Right cardiac atrium (tissue), 5 donors: ENCODE data around the gene PIP5KL1. TPM values are rescaled to one million over a fixed set of nuclear protein-coding genes. Genes with fewer than 3 reads are reported as not detected.
"Not testable (repeated sequence)": the region's sequence is repeated elsewhere in the genome, so short reads cannot be mapped to it uniquely, and the experiment has no call there.

Experiments used
- ATAC-seq, 2 donors: fragments of 200-7000 bp; cut with Tn5 transposase; one replicate each; pipeline versions ENCODE4 v1.8.0 to v1.9.1; 2020; ENCODE audit warnings: moderate library complexity in 2 of 2, mild to moderate bottlenecking in 1 of 2
- DNase-seq, 3 donors: peaks; one replicate each; pipeline ENCODE4 v3.0.0-alpha.2; 2020
- H3K27ac ChIP-seq: one replicate; pipeline ENCODE4 v1.5.1; 2013; ENCODE audit warnings: mild to moderate bottlenecking, low read length, control low read depth, moderate library complexity
- H3K27me3 ChIP-seq: one replicate; pipeline ENCODE4 v1.6.1; 2013; ENCODE audit not compliant: control insufficient read depth, insufficient read depth
- H3K4me1 ChIP-seq: one replicate; pipeline ENCODE4 v1.6.1; 2013; ENCODE audit warnings: low read length; ENCODE audit not compliant: control insufficient read depth, insufficient read depth
- H3K4me3 ChIP-seq: one replicate; pipeline ENCODE4 v1.5.1; 2013; ENCODE audit warnings: low read length, control low read depth
- H3K9me3 ChIP-seq: one replicate; pipeline ENCODE4 v1.6.1; 2013; ENCODE audit warnings: low read length; ENCODE audit not compliant: control insufficient read depth
- WGBS: extraction: QIAGEN DNeasy Blood & Tissue Kit; methylation state at CpG from one replicate; pipeline ENCODE4 v1.1.7; 2013; 5-methylcytosine and 5-hydroxymethylcytosine counted together
- intact Hi-C, 4 donors: fragments of 100-400 bp; cut with DNase I; formaldehyde crosslinking; loops; one replicate each; pipeline versions ENCODE4 v1.11.0 to v1.14.0; 2022 to 2023
- polyA plus RNA-seq: library from polyadenylated mRNA; stranded (reverse); fragments of 200-250 nt; gene quantifications from one replicate; pipeline ENCODE4 v1.2.3, GENCODE V29; 2013
- total RNA-seq, 4 donors: library from RNA; stranded (reverse); fragmentation: NEBNext Ultra II Directional; extraction: Animal tissue kit (Norgen Biotek cat#: 25700); gene quantifications; one replicate each; pipeline ENCODE4 v1.2.1, GENCODE V29; 2021
- donor health status: healthy with polysubstance abuse.
- donor health status: DM: no; HTN: yes; CAD: no.
- donor health status: DM: no; HTN: no; CAD: no.
- donor health status: DM: no; HTN: yes; CAD: no; lungs with severe emphysema.
- donor health status: DM: yes; HTN: yes; CAD: no.

The PIP5KL1 gene
- total and polyA plus RNA-seq, 5 donors, result 0.29 to 1.3 (median 0.29) TPM; not detected in 2

DNA sequence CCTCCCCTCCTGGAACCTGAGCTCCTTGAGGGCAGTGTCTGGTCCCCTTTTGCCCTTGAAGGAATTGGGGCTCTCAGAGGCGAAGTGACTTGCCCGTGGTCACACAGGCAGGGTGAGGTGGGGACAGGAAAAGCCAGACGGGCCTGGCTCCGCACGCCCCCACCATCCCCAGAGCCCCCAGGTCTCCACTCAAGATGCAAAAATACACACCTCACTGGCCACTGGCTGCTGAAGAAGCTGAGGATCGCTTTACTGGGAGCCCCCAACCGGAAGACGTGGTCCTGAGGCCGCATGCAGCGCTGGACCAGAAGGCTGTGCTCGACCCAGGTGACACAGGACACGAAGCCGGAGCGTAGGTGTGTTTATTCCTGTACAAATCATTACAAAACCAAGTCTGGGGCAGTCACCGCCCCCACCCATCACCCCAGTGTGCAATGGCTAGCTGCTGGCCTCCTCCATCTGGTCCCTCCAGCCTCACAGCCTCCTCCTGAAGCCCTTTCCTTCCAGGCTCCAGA, 45.5 kb downstream of the PIP5KL1 start:
- Histone ChIP-seq H3K9me3 (no peaks in the 10 kb centered on the region), H3K4me1 (peaks cover 8% of the 10 kb centered on the region), H3K27me3 (no peaks in the 10 kb centered on the region), H3K4me3 (no peak overlapping the region), H3K27ac (no peak overlapping the region)
- intact Hi-C loops, result loop anchor here in 1 of 4 donors (5.0 kb wide), 1 partner anchor 32 kb away; the partner anchor contains the start of gene ST6GALNAC4
- WGBS, result 64% methylated on average over 15 of the region's 15 CpGs
- ATAC-seq (peak in 1 of 2 donors; percentile 6), DNase-seq (peak in 2 of 3 donors; percentile 44 to 58)

DNA sequence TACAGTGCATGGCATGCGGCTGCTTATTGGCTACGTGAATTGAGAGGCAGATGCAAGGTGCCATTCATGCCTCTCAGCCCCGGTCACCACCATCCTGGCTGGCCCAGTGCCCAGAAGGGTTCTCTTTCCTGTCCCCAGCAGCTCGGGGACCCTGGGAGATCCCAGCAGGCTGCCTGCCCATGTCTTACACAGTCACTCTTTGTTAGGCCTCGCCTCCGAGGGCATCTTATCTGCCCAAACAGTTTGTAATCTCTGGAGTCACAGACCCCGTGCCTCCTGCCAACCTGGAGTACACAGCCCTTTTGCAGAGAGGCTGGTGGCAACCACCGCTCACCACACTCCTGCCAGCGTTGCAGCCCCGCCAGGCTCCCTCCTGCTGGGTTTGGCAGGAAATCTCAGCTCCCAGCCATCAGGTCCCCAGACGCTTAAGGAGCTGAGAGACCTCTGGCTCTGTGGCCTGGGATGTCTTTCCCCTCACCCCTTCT, 46.1 kb downstream of the PIP5KL1 start:
- H3K4me3 ChIP-seq, result no peak overlapping the region
- WGBS, result 24% methylated on average over 11 of the region's 11 CpGs
- no peaks in the 10 kb centered on the region for H3K9me3 ChIP-seq
- intact Hi-C loops, result loop anchor here in 1 of 4 donors (5.0 kb wide), 1 partner anchor 33 kb away; the partner anchor contains the start of gene ST6GALNAC4
- H3K27me3 ChIP-seq, result no peaks in the 10 kb centered on the region
- H3K27ac ChIP-seq, result peak overlapping the region; percentile 2
- H3K4me1 ChIP-seq, result peaks cover 8% of the 10 kb centered on the region
- DNase-seq (peak; percentile 65 to 85 (median 79)), ATAC-seq (peak; percentile 32 to 60)

DNA sequence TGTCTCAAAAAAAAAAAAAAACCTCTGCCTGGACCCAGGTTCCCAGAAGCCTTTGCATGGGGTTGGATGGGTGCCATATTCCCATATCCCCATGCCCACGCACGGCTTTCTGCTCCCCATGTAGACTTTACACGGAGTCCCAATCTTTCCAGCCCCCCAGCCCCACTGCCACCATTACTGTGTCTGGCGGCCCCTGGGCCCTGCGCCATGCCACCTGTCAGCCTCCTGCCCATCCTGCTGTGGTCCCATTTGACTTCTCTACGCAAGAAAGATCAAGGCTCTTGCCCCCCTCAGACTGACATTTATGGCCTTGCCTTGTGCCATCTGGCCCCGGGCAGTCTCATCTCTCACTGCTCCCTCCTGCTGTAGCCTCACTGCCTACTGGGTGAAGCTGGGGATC, 46.6 kb downstream of the PIP5KL1 start:
- peaks cover 8% of the 10 kb centered on the region for H3K4me1 ChIP-seq
- intact Hi-C loops, result loop anchor here in 1 of 4 donors (5.0 kb wide), 1 partner anchor 33 kb away; the partner anchor contains the start of gene ST6GALNAC4
- DNase-seq, result peak in 2 of 3 donors; percentile 46 to 49
- WGBS, result 78% methylated on average over 7 of the region's 7 CpGs
- no peaks in the 10 kb centered on the region for H3K27me3 ChIP-seq
- no peak overlapping the region for H3K4me3 ChIP-seq
- no peak overlapping the region for H3K27ac ChIP-seq
- H3K9me3 ChIP-seq, result no peaks in the 10 kb centered on the region
- ATAC-seq, result peak; percentile 3 to 20

DNA sequence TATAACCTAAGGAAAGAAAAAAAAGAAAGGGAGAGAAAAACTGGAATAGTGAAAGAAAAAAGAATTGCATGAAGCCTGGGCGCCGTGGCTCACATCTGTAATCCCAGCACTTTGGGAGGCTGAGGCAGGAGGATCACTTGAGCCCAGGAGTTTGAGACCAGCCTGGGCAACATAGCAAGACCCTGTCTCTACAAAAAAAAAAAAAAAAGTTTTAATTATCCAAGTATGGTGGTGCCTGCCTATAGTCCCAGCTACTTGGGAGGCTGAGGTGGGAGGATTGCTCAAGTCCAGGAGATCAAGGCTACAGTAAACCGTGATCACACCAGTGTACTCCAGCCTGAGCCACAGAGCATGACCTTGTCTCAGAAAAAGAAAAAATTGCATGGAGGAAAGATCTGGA, 48.9 kb downstream of the PIP5KL1 start:
- H3K27me3 ChIP-seq, H3K9me3 ChIP-seq, H3K27ac ChIP-seq, H3K4me1 ChIP-seq, ATAC-seq, H3K4me3 ChIP-seq: not testable (repeated sequence)
- 93% methylated on average over 3 of the region's 3 CpGs for WGBS
- intact Hi-C loops, result loop anchor here in 1 of 4 donors (5.0 kb wide), 1 partner anchor 36 kb away; the partner anchor contains the start of gene ST6GALNAC4
- DNase-seq, result peak in 1 of 3 donors; percentile 2

DNA sequence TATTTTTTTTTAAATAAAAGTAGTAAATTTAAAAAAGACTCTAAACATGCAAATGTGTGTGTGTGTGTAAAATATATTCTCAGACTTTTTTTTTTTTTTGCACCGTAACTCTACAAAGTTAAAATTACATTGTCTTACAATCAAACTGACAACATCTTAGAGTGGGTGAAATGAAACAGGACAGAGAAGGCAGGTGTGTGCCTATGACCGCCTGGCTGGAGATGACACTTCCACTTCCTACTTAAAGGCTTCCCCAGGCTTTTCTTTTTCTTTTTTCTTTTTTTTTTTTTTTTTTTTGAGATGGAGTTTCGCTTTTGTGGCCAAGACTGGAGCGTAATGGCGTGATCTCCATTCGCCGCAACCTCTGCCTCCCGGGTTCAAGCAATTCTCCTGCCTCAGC, 50.4 kb downstream of the PIP5KL1 start:
- Histone ChIP-seq H3K9me3 (no peaks in the 10 kb centered on the region), H3K27ac (no peak overlapping the region), H3K27me3 (no peaks in the 10 kb centered on the region), H3K4me1 (peaks cover 15% of the 10 kb centered on the region), H3K4me3 (no peak overlapping the region)
- no peak for DNase-seq
- WGBS, result 75% methylated on average over 8 of the region's 8 CpGs
- no peak for ATAC-seq
- intact Hi-C loops, result loop anchor here in 1 of 4 donors (5.0 kb wide), 1 partner anchor 37 kb away; the partner anchor contains the start of gene ST6GALNAC4

DNA sequence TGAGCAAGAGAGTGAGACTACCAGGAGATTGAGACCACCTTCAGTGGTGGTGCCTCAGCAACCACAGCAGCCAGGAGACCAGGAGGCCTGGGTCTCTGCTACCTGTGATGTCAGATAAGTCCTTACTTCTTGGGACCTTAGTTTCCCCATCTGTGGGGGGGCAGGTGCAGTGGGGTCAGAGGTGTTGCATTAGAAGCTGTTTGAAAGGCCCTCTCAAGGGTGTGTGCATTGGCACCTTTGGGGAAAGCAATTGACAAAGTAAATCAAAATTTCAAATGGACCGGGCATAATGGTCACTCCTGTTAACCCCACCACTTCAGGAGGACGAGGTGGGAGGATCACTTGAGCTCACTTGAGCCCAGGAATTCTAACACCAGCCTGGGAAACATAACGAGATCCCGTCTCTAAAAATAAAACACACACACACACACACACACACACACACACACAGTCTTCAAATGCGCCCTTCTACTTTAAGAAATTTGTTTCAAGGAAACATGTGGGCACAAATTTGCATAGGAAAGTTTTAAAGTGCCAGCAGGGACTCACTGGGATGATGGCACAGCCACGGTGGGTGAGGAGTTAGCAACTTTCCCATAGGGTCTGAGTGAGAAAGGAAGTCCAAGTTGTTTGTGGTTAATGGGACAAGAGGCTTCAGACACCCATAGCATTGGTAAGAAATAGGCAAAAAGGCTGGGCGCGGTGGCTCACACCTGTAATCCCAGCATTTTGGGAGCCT, 51.8 kb downstream of the PIP5KL1 start:
- H3K4me3 ChIP-seq, result no peak overlapping the region
- intact Hi-C loops, result loop anchor here in 3 of 4 donors (10.0 kb wide), 2 partner anchors 74 to 144 kb away; partner anchors contain the start of genes FPGS (in 2 of the 3) and TOR2A (in 2 of the 3)
- peak in 2 of 3 donors; percentile 25 to 26 for DNase-seq

DNA sequence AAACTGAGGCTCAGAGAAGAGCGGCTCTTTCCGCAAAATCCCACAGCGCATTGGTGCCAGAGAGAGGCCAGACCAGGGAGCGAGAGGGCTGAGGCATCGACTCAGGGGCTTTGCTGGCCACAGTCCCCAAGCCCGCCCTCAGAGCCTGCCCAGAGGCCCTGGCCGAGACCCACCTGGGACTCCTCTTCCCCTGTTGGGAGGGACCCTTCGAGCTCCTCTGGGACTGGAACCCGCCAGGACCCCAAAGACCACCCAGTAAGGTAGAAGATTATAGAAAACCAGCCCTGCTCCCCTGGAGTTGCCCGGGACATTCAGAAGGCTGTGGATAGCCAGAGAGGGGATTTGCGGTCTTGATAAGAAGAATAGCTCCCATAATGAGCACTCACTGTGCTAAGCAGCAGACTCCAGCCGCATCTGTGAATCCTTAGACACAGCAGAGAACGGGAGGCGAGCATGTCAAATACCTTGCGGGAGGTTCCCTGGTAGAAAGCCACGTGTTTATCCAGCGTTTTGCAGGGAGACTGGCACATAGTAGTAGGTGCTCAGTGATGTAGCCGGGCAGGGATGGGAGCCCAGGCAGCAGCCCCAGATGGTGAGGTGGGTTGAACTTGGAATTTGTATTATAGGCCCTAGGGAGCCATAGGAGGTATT, 52.5 kb downstream of the PIP5KL1 start:
- ATAC-seq (peak in 1 of 2 donors; percentile 0), DNase-seq (peak in 2 of 3 donors; percentile 57 to 69)
- intact Hi-C loops, result loop anchor here in 3 of 4 donors (10.0 kb wide), 2 partner anchors 73 to 143 kb away; partner anchors contain the start of genes FPGS (in 2 of the 3) and TOR2A (in 2 of the 3)
- Histone ChIP-seq H3K4me3 (peak overlapping the region; percentile 80), H3K9me3 (no peaks in the 10 kb centered on the region), H3K4me1 (peaks cover 12% of the 10 kb centered on the region), H3K27me3 (no peaks in the 10 kb centered on the region), H3K27ac (peak overlapping the region; percentile 55)
- WGBS, result 28% methylated on average over 18 of the region's 18 CpGs

More for the DNA sequence above, 51.8 kb downstream of the PIP5KL1 start:
- Histone ChIP-seq H3K27me3 (no peaks in the 10 kb centered on the region), H3K9me3 (no peaks in the 10 kb centered on the region), H3K4me1 (peaks cover 12% of the 10 kb centered on the region), H3K27ac (no peak overlapping the region)
- 63% methylated on average over 8 of the region's 8 CpGs for WGBS
- ATAC-seq, result no peak

DNA sequence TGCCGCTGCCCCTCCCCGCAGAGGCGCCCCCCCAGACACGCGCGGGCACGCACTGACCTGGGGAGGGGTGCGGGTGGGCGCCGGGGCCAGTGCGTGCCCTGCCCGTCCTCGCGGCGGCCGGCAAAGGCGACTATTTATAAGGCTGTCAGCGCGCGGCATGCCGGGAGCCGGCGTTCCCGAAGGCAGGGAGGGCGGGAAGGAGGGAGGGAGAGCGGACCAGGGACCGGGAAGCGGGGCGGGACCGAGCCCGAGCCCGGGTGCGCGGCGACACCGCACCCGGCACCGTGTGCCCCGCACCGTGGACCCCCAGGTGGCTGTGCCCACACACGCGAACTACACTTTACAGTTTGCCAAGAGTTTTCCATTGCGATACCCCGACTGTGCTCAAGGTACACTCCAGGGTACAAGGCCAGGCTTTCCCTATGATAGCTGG, 53.0 kb downstream of the PIP5KL1 start, which contains the start of gene AK1:
Gene AK1, minus strand, starts transcription at position 110 of the 433 bp plus-strand sequence. CDS start 3,058 bp downstream, outside the sequence.
- Histone ChIP-seq H3K9me3 (no peaks in the 10 kb centered on the region), H3K4me1 (peaks cover 12% of the 10 kb centered on the region), H3K4me3 (peak within 1 kb of the TSS; percentile 80), H3K27me3 (no peaks in the 10 kb centered on the region), H3K27ac (peak within 1 kb of the TSS; percentile 86)
- intact Hi-C loops, result loop anchor here in 3 of 4 donors (2.0 to 10.0 kb wide), 3 partner anchors 39 to 143 kb away; partner anchors contain the start of genes FPGS (in 2 of the 3), TOR2A (in 2 of the 3) and ST6GALNAC4 (in 1 of the 3)
- peak; percentile 79 for ATAC-seq
- WGBS, result under 1% methylated on average over 44 of the region's 44 CpGs
- DNase-seq, result peak; percentile 87 to 95 (median 94)

DNA sequence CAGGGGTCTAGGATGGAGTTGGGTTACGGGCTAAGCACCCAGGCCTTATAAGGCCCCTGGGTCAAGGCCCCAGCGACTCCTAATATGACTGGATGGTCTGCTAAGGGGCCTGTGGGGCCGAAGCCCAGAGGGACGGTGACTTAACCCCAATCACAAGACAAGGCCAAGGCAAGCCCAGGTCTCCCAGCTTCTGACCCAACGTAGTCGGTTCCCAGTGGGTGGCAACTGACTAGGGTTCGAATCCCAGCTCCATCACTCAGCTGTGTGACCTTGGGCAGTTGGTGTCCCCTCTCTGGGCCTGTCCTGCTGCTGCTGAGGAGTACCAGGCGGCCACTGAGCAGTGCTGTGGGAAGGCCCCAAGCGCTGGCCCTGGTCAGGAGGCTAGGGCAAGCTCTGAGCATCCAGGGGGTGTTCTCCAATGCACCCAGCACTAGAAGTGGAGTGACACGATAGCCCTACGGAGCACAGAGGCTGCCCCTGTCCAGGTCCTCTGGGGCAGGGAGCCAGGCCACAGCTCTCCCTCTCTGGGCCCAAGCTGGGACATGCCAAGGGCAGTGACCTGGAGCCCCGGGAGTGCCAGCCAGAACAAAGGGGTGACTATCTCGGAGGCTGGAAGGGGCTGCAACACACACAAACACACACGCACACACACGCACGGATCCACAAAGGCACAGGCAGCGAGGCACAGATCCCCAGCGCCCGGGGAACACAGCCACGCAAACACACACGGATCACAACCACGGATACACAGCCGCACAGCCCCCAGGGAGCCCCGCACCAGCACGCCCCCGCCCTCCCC, 53.6 kb downstream of the PIP5KL1 start:
- peaks cover 12% of the 10 kb centered on the region for H3K4me1 ChIP-seq
- ATAC-seq (peak; percentile 10 to 17), DNase-seq (peak; percentile 56 to 80 (median 80))
- peak overlapping the region; percentile 86 for H3K27ac ChIP-seq
- 20% methylated on average over 26 of the region's 26 CpGs for WGBS
- no peaks in the 10 kb centered on the region for H3K9me3 ChIP-seq
- intact Hi-C loops, result loop anchor here in 3 of 4 donors (2.0 to 10.0 kb wide), 3 partner anchors 40 to 142 kb away; partner anchors contain the start of genes FPGS (in 2 of the 3), TOR2A (in 2 of the 3) and ST6GALNAC4 (in 1 of the 3)
- no peaks in the 10 kb centered on the region for H3K27me3 ChIP-seq
- peak overlapping the region; percentile 80 for H3K4me3 ChIP-seq
